Spleen (tissue), 11 donors: ENCODE data around the gene ZMIZ1. TPM values are rescaled to one million over a fixed set of nuclear protein-coding genes. Genes with fewer than 3 reads are reported as not detected.

Experiments used
- DNase-seq: peaks from one replicate; pipeline ENCODE4 v3.0.0-alpha.2; 2020
- H3K27ac ChIP-seq, 8 donors: fragments of 200-600 bp; sonication (generic) in 7 of 8; 1 replicate in 4 of 8; 2 replicates in 4 of 8; pipeline versions ENCODE4 v1.5.0 to v1.8.0; 2016 to 2021; ENCODE audit warnings: inconsistent platforms in 4 of 8, mild to moderate bottlenecking in 4 of 8, moderate library complexity in 1 of 8
- H3K27me3 ChIP-seq, 7 donors: fragments of 200-600 bp; sonication (generic) in 6 of 7; replicated peaks in 1 of 7; 1 replicate in 4 of 7; 2 replicates in 3 of 7; pipeline versions ENCODE4 v1.5.0 to v1.8.0; 2016 to 2021; ENCODE audit warnings: inconsistent platforms in 3 of 7, mild to moderate bottlenecking in 1 of 7
- H3K36me3 ChIP-seq, 6 donors: fragments of 200-600 bp; sonication (generic) in 5 of 6; 1 replicate in 4 of 6; 2 replicates in 2 of 6; pipeline versions ENCODE4 v1.5.0 to v1.8.0; 2016 to 2021; ENCODE audit warnings: inconsistent platforms in 2 of 6
- H3K4me1 ChIP-seq, 6 donors: fragments of 200-600 bp; sonication (generic) in 5 of 6; 1 replicate in 3 of 6; 2 replicates in 3 of 6; pipeline versions ENCODE4 v1.5.0 to v1.8.0; 2016 to 2021; ENCODE audit warnings: inconsistent platforms in 3 of 6
- H3K4me3 ChIP-seq, 8 donors: fragments of 200-600 bp; sonication (generic) in 7 of 8; 1 replicate in 4 of 8; 2 replicates in 4 of 8; pipeline versions ENCODE4 v1.5.0 to v1.8.0; 2016 to 2021; ENCODE audit warnings: inconsistent platforms in 4 of 8, mild to moderate bottlenecking in 4 of 8, moderate library complexity in 2 of 8
- H3K9me3 ChIP-seq, 8 donors: fragments of 200-600 bp; sonication (generic) in 7 of 8; 1 replicate in 4 of 8; 2 replicates in 4 of 8; pipeline versions ENCODE4 v1.5.0 to v1.8.0; 2016 to 2021; ENCODE audit warnings: inconsistent platforms in 4 of 8
- POLR2A ChIP-seq, 3 donors: fragments of 450-650 bp; IDR thresholded peaks; one replicate each; pipeline ENCODE4 v1.5.1; 2017; ENCODE audit warnings: antibody characterized with exemption in 3 of 3, mild to moderate bottlenecking in 1 of 3
- POLR2AphosphoS5 ChIP-seq, 3 donors: sonication (generic); formaldehyde crosslinking; IDR thresholded peaks; one replicate each; pipeline ENCODE4 v1.5.1; 2017; ENCODE audit warnings: antibody characterized with exemption in 3 of 3
- WGBS, 5 donors: extraction: QIAGEN DNeasy Blood & Tissue Kit in 3 of 5; methylation state at CpG; one replicate each; pipeline versions ENCODE4 v1.1.5 to v1.1.7; 2013 to 2018; 5-methylcytosine and 5-hydroxymethylcytosine counted together
- intact Hi-C: fragments of 100-400 bp; cut with DNase I; formaldehyde crosslinking; loops from one replicate; pipeline ENCODE4 v1.15.0; 2023; ENCODE audit warnings: low total_unique reads
- polyA plus RNA-seq, 3 donors: library from polyadenylated mRNA; stranded (reverse); fragments of 200-250 nt; gene quantifications; one replicate each; pipeline ENCODE4 v1.2.1, GENCODE V29; 2013
- total RNA-seq, 7 donors: library from RNA; depleted of rRNA in 3 of 7; stranded (reverse); fragments of >200 nt in 3 of 7; fragmentation: NEBNext Ultra II Directional in 4 of 7; extraction: Animal tissue kit (Norgen Biotek cat#: 25700) in 4 of 7; gene quantifications; one replicate each; pipeline versions ENCODE4 v1.1.0 to v1.2.1, GENCODE V29; 2016 to 2021
- TF ChIP-seq, protein P1 (sequence below), 11 experiments: fragments of 200-600 bp in 7 of 11; fragments of 450-650 bp in 4 of 11; sonication (generic) in 4 of 11; IDR thresholded peaks in 8 of 11; conservative IDR thresholded peaks in 3 of 11; 1 replicate in 7 of 11; 2 replicates in 4 of 11; pipeline versions ENCODE4 v1.4.0 to v1.8.0; 2016 to 2021; ENCODE audit warnings: antibody characterized with exemption in 11 of 11, inconsistent platforms in 4 of 11, mild to moderate bottlenecking in 1 of 11
- donor health status: healthy with polysubstance abuse.
- donor health status: DM: no; HTN: no; CAD: no; lungs with moderate emphysema.
- donor health status: DM: no; HTN: no; CAD: no.
- donor health status: Bipolar disorder and iron deficiency.
- donor health status: healthy.
- donor health status: DM: no; HTN: no; CAD: no.
- donor health status: DM: yes; HTN: yes; CAD: no.

Gene ZMIZ1
- total and polyA plus RNA-seq, 10 donors, result 10.7 to 210 (median 125) TPM

DNA sequence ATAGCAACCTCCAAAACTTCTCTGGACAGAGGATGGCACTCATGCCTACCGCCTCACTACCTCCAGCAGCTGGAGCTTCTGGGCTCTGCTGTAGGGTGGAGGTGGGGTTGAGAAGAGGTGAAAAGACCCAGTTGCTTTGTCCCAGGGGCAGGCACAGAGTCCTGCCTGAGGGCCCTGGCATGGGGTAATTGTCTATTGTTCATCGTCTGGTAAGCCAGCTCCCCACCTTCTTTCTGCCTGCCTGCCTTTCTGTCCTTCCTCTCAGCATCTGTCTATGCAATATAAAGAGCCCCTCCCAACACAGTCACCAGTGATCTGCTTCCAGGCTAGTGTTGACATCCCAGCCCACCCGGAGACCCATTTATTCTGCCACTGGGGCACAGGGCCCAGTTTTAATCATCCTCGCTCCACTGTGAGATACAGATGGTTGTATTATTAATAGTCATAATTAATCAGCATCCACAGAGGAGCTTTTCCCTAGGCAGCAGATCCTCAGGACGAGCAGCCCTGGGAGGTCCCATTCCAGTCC is 39.0 kb downstream of the ZMIZ1 start:
- Histone ChIP-seq H3K36me3 (peaks cover 0 to 16% (median 0%) of the 10 kb centered on the region in 6 donors), H3K27ac (peak overlapping the region in 2 of 8 donors; percentile 16 to 61), H3K9me3 (no peaks in the 10 kb centered on the region), H3K4me3 (no peak overlapping the region), H3K4me1 (peaks cover 6 to 99% (median 64%) of the 10 kb centered on the region in 6 donors), H3K27me3 (peaks cover 0 to 10% (median 0%) of the 10 kb centered on the region in 7 donors)
- intact Hi-C loops, result no loop called here
- no peak for DNase-seq
- 74 to 87% (median 78%) methylated on average over 5 of the region's 5 CpGs for WGBS, 5 donors
- TF ChIP-seq POLR2A (IDR thresholded peaks at IDR 0.05) (no peak), POLR2AphosphoS5 (IDR thresholded peaks at IDR 0.05) (no peak)
- TF ChIP-seq, protein P1, sequence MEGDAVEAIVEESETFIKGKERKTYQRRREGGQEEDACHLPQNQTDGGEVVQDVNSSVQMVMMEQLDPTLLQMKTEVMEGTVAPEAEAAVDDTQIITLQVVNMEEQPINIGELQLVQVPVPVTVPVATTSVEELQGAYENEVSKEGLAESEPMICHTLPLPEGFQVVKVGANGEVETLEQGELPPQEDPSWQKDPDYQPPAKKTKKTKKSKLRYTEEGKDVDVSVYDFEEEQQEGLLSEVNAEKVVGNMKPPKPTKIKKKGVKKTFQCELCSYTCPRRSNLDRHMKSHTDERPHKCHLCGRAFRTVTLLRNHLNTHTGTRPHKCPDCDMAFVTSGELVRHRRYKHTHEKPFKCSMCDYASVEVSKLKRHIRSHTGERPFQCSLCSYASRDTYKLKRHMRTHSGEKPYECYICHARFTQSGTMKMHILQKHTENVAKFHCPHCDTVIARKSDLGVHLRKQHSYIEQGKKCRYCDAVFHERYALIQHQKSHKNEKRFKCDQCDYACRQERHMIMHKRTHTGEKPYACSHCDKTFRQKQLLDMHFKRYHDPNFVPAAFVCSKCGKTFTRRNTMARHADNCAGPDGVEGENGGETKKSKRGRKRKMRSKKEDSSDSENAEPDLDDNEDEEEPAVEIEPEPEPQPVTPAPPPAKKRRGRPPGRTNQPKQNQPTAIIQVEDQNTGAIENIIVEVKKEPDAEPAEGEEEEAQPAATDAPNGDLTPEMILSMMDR (IDR thresholded peaks at IDR 0.05 in 8 of 11, conservative IDR thresholded peaks at IDR 0.05 in 3 of 11), result no peak

DNA sequence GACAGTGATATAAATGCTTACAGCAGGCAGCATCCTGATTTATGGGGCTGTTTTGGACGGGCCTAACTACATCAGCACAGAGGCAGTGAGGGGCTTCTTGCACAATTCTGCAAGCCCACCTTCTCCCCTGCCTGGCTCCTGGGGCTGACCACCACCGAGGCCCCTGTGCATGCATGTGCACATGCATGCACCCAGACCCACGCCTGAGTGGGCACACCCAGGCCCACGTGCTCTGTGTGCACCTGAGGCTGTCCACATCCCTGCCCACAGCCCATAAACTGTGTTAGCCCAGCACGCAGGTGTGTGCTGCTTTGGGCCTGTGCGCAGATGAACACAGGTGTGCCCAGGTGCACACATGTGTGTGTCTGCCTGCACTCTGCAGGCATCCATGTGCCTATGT is 40.0 kb downstream of the ZMIZ1 start:
- intact Hi-C loops, result no loop called here
- Histone ChIP-seq H3K9me3 (no peaks in the 10 kb centered on the region), H3K27me3 (peaks cover 0 to under 1% (median 0%) of the 10 kb centered on the region in 7 donors), H3K27ac (no peak overlapping the region), H3K36me3 (peaks cover 0 to 16% (median 0%) of the 10 kb centered on the region in 6 donors), H3K4me3 (no peak overlapping the region), H3K4me1 (peaks cover 7 to 99% (median 63%) of the 10 kb centered on the region in 6 donors)
- TF ChIP-seq POLR2AphosphoS5 (IDR thresholded peaks at IDR 0.05), result peak in 2 of 3 donors; percentile 18 to 51
- TF ChIP-seq, protein P1 (IDR thresholded peaks at IDR 0.05 in 8 of 11, conservative IDR thresholded peaks at IDR 0.05 in 3 of 11), result no peak
- 36 to 55% (median 47%) methylated on average over 2 to 6 of the region's 6 CpGs for WGBS, 5 donors
- DNase-seq, result peak; percentile 73

DNA sequence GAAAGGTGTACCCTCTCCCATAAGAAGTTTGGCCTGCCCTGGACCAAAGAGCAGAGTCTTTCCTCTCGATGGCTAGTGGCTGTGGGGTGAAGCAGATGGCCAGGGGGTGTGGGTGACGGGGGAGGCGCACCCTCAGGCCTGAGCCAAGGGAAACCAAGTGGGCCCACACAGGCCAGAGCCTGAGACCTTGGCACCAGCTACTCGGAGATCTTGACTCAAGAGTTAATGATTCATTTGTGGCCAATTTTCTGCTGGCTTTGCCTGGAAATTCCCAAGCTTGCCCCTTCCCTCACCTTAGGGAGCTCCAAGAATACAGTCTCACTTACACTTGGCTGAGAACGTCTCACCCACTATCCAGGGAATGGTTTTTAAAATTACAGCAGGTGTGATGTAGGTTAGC is 42.7 kb downstream of the ZMIZ1 start:
- DNase-seq, result no peak
- TF ChIP-seq POLR2A (IDR thresholded peaks at IDR 0.05) (no peak), POLR2AphosphoS5 (IDR thresholded peaks at IDR 0.05) (peak in 1 of 3 donors; percentile 10)
- TF ChIP-seq, protein P1 (IDR thresholded peaks at IDR 0.05 in 8 of 11, conservative IDR thresholded peaks at IDR 0.05 in 3 of 11), result no peak
- Histone ChIP-seq H3K4me1 (peaks cover 10 to 99% (median 59%) of the 10 kb centered on the region in 6 donors), H3K9me3 (no peaks in the 10 kb centered on the region), H3K36me3 (peaks cover 0 to 16% (median 0%) of the 10 kb centered on the region in 6 donors), H3K27ac (peak overlapping the region in 1 of 8 donors; percentile 54), H3K4me3 (no peak overlapping the region), H3K27me3 (no peaks in the 10 kb centered on the region)
- intact Hi-C loops, result no loop called here
- WGBS, 5 donors, result 71 to 83% (median 76%) methylated on average over 3 to 5 of the region's 5 CpGs

DNA sequence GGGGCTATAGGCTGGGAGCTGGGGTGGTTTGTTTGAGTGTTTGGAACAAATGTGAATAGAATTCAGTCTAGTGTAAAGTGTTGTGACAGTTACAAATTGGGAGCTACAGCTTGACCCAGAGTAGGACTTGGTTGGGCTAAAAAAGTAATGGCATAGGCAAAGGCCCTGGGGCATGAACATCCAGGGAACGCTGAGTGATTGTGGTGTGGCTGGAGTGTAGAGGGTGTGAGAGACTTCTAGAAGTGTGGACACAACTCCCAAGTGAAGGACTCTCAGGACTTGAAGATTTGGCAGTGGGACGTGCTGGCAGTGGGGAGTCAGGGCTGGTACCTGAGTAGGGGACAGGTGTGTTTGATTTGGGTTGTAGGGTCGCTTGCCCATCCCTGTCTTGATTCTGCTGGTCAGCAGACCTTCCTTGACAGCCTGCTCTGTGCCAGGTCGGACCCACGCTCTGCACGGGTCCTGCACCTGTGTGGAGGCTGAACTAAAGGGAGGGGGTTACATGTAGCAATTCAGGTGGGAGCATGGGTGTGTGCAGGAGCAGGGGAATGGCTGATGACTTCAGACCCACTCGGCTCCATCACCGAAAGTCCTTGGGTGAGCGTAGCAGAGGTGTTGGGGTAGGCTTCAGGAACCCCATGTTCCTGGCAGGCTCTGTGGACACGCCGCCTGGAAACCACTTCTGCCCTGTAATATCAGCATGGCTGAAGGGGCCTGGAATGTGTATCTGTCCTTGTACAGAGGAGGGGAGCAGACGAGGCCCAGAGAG is 43.3 kb downstream of the ZMIZ1 start:
- H3K27me3 ChIP-seq, result no peaks in the 10 kb centered on the region
- H3K9me3 ChIP-seq, result no peaks in the 10 kb centered on the region
- DNase-seq, result peak; percentile 64
- peaks cover 0 to 16% (median 0%) of the 10 kb centered on the region in 6 donors for H3K36me3 ChIP-seq
- 78 to 90% (median 81%) methylated on average over 11 to 12 of the region's 12 CpGs for WGBS, 5 donors
- intact Hi-C loops, result no loop called here
- H3K4me3 ChIP-seq, result no peak overlapping the region
- peaks cover 14 to 99% (median 61%) of the 10 kb centered on the region in 6 donors for H3K4me1 ChIP-seq
- peak overlapping the region in 4 of 8 donors; percentile 38 to 55 (median 48) for H3K27ac ChIP-seq
- TF ChIP-seq POLR2AphosphoS5 (IDR thresholded peaks at IDR 0.05), result no peak
- no peak for TF ChIP-seq POLR2A (IDR thresholded peaks at IDR 0.05)
- TF ChIP-seq, protein P1 (IDR thresholded peaks at IDR 0.05 in 8 of 11, conservative IDR thresholded peaks at IDR 0.05 in 3 of 11), result no peak
